ENCODE measurements around the gene SLC44A3. TPM values are rescaled to one million over a fixed set of nuclear protein-coding genes. Genes with fewer than 3 reads are reported as not detected.

SLC44A3 gene
- total RNA-seq, 2 donors from 2014 or later, result 5.5 to 6.3 TPM

GRCh38 chr1:94784190-94784515 lies 36.0 kb upstream of the SLC44A3 start:
- H3K9ac ChIP-seq (ENCODE audit: extremely low read depth, low read length, poor library complexity, severe bottlenecking), result no peak overlapping the region
- 97 to 98% methylated on average over 7 of the region's 7 CpGs for WGBS, 2 experiments (ENCODE audit: insufficient coverage in 1 of 2, insufficient read length in 1 of 2)
- no peaks in the 10 kb centered on the region for H3K27me3 Mint-ChIP-seq (ENCODE audit: insufficient read depth)

GRCh38 chr1:94787691-94788090 lies 32.5 kb upstream of the SLC44A3 start:
- H3K4me3 ChIP-seq (ENCODE audit: low read length), result no peak overlapping the region
- H3K4me1 ChIP-seq (ENCODE audit: control insufficient read depth, insufficient read depth, low read length), result no peaks in the 10 kb centered on the region
- Mint-ChIP-seq H3K9me3 (no peaks in the 10 kb centered on the region), H3K36me3 (ENCODE audit: low read depth) (no peaks in the 10 kb centered on the region), H3K27me3 (ENCODE audit: insufficient read depth) (no peaks in the 10 kb centered on the region), H3K27ac (no peak overlapping the region), H3K4me3 (no peak overlapping the region), H3K4me1 (no peaks in the 10 kb centered on the region)
- no CpG with 5 or more reads among the region's 1 CpG for WGBS, 2 experiments (ENCODE audit: insufficient coverage in 1 of 2, insufficient read length in 1 of 2)
- no peak for TF ChIP-seq CTCF (conservative IDR thresholded peaks at IDR 0.05)
- H3K27ac ChIP-seq (ENCODE audit: low read depth, low read length), result no peak overlapping the region
- no peaks in the 10 kb centered on the region for H3K36me3 ChIP-seq (ENCODE audit: control insufficient read depth, insufficient read depth, low read length)
- H3K9ac ChIP-seq (ENCODE audit: extremely low read depth, low read length, poor library complexity, severe bottlenecking), result no peak overlapping the region
- H3K27me3 ChIP-seq (ENCODE audit: control insufficient read depth, insufficient read depth, low read length, poor library complexity, severe bottlenecking), result no peaks in the 10 kb centered on the region
- no peak for DNase-seq
- H3K9me3 ChIP-seq (ENCODE audit: control insufficient read depth, low read length), result no peaks in the 10 kb centered on the region

More at GRCh38 chr1:94784190-94784515, 36.0 kb upstream of the SLC44A3 start:
- TF ChIP-seq CTCF (conservative IDR thresholded peaks at IDR 0.05), result no peak
- H3K4me3 ChIP-seq (ENCODE audit: low read length), result no peak overlapping the region
- Mint-ChIP-seq H3K4me1 (peaks cover 4% of the 10 kb centered on the region), H3K36me3 (ENCODE audit: low read depth) (no peaks in the 10 kb centered on the region), H3K27ac (no peak overlapping the region), H3K9me3 (no peaks in the 10 kb centered on the region), H3K4me3 (no peak overlapping the region)
- DNase-seq, result no peak
- no peaks in the 10 kb centered on the region for H3K36me3 ChIP-seq (ENCODE audit: control insufficient read depth, insufficient read depth, low read length)
- no peak overlapping the region for H3K27ac ChIP-seq (ENCODE audit: low read depth, low read length)
- H3K4me1 ChIP-seq (ENCODE audit: control insufficient read depth, insufficient read depth, low read length), result no peaks in the 10 kb centered on the region
- no peaks in the 10 kb centered on the region for H3K27me3 ChIP-seq (ENCODE audit: control insufficient read depth, insufficient read depth, low read length, poor library complexity, severe bottlenecking)
- no peaks in the 10 kb centered on the region for H3K9me3 ChIP-seq (ENCODE audit: control insufficient read depth, low read length)

- Histone ChIP-seq H3K4me3 (ENCODE audit: low read length) (no peak overlapping the region), H3K27ac (ENCODE audit: low read depth, low read length) (no peak overlapping the region), H3K9me3 (ENCODE audit: control insufficient read depth, low read length) (no peaks in the 10 kb centered on the region), H3K4me1 (ENCODE audit: control insufficient read depth, insufficient read depth, low read length) (no peaks in the 10 kb centered on the region), H3K27me3 (ENCODE audit: control insufficient read depth, insufficient read depth, low read length, poor library complexity, severe bottlenecking) (no peaks in the 10 kb centered on the region), H3K36me3 (ENCODE audit: control insufficient read depth, insufficient read depth, low read length) (no peaks in the 10 kb centered on the region), H3K9ac (ENCODE audit: extremely low read depth, low read length, poor library complexity, severe bottlenecking) (no peak overlapping the region)
- H3K27ac Mint-ChIP-seq, result no peak overlapping the region
- 83 to 100% methylated on average over 1 to 2 of the region's 2 CpGs for WGBS, 2 experiments (ENCODE audit: insufficient coverage in 1 of 2, insufficient read length in 1 of 2)
- H3K4me3 Mint-ChIP-seq, result no peak overlapping the region
- no peaks in the 10 kb centered on the region for H3K9me3 Mint-ChIP-seq
- DNase-seq, result no peak
- H3K36me3 Mint-ChIP-seq (ENCODE audit: low read depth), result peaks cover 1% of the 10 kb centered on the region
- no peaks in the 10 kb centered on the region for H3K4me1 Mint-ChIP-seq
- H3K27me3 Mint-ChIP-seq (ENCODE audit: insufficient read depth), result no peaks in the 10 kb centered on the region
- TF ChIP-seq CTCF (conservative IDR thresholded peaks at IDR 0.05), result no peak
These were observed 29.9 kb upstream of the SLC44A3 start for GRCh38 chr1:94790246-94790645.
